Measurements from ENCODE around the gene ZDHHC14.

GRCh38 chr6:157708239-157708638 is 327.2 kb downstream of the ZDHHC14 start:
- no peak for TF ChIP-seq CTCF (IDR thresholded peaks at IDR 0.05)
- TF ChIP-seq POLR2A (IDR thresholded peaks at IDR 0.05), result no peak
